Small intestine (tissue), 7 donors: ENCODE data around the gene ZNF106. TPM values are rescaled to one million over a fixed set of nuclear protein-coding genes. Genes with fewer than 3 reads are reported as not detected.

Experiments
- DNase-seq, 2 donors: peaks; one replicate each; pipeline versions ENCODE4 v3.0.0 to v3.0.0-alpha.2; 2013
- FAIRE-seq: peaks from 2 replicates; lab custom pipeline; 2012; peaks lifted over from hg19 to GRCh38; lab: Jason Lieb, UNC
- H3K27ac ChIP-seq, 3 donors: one replicate each; pipeline ENCODE4 v1.5.1; 2013; ENCODE audit warnings: low read length in 2 of 3, mild to moderate bottlenecking in 2 of 3, control low read depth in 1 of 3, inconsistent platforms in 1 of 3, low read depth in 1 of 3, moderate library complexity in 1 of 3
- H3K27me3 ChIP-seq, 3 donors: one replicate each; pipeline ENCODE4 v1.6.1; 2013; ENCODE audit warnings: low read length in 3 of 3, inconsistent platforms in 1 of 3; ENCODE audit not compliant: control insufficient read depth in 3 of 3, insufficient read depth in 3 of 3
- H3K36me3 ChIP-seq, 3 donors: one replicate each; pipeline ENCODE4 v1.6.1; 2013; ENCODE audit warnings: low read length in 3 of 3, inconsistent platforms in 1 of 3, low read depth in 1 of 3, mild to moderate bottlenecking in 1 of 3, moderate library complexity in 1 of 3; ENCODE audit not compliant: control insufficient read depth in 3 of 3, insufficient read depth in 2 of 3
- H3K4me1 ChIP-seq, 3 donors: one replicate each; pipeline ENCODE4 v1.6.1; 2013; ENCODE audit warnings: low read length in 2 of 3, inconsistent platforms in 1 of 3, low read depth in 1 of 3, mild to moderate bottlenecking in 1 of 3, moderate library complexity in 1 of 3; ENCODE audit not compliant: control insufficient read depth in 3 of 3, insufficient read depth in 2 of 3
- H3K4me3 ChIP-seq, 3 donors: one replicate each; pipeline ENCODE4 v1.5.1; 2013; ENCODE audit warnings: low read length in 3 of 3, control low read depth in 1 of 3, inconsistent platforms in 1 of 3, low read depth in 1 of 3, mild to moderate bottlenecking in 1 of 3, moderate library complexity in 1 of 3
- H3K9me3 ChIP-seq, 2 donors: one replicate each; pipeline ENCODE4 v1.6.1; 2013; ENCODE audit warnings: low read depth in 1 of 2, low read length in 1 of 2; ENCODE audit not compliant: control insufficient read depth in 2 of 2, insufficient read depth in 1 of 2
- WGBS, 3 donors: extraction: QIAGEN DNeasy Blood & Tissue Kit; methylation state at CpG; one replicate each; pipeline ENCODE4 v1.1.7; 2013; 5-methylcytosine and 5-hydroxymethylcytosine counted together
- polyA plus RNA-seq, 4 donors: library from polyadenylated mRNA; stranded (reverse) in 3 of 4; unstranded in 1 of 4; fragments of 200-250 nt in 3 of 4; fragments of 120-200 nt in 1 of 4; gene quantifications; one replicate each; pipeline versions ENCODE4 v1.2.1 to v1.2.3, GENCODE V29; 2013
- donor health status: healthy with polysubstance abuse.
- donor health status: control.
- donor health status: control.
- donor health status: Bipolar disorder and iron deficiency.
- donor health status: healthy.

ZNF106 gene
- polyA plus RNA-seq, 4 donors: 8.3 to 29.4 (median 13.5) TPM

- Histone ChIP-seq H3K27me3 (no peaks in the 10 kb centered on the region), H3K9me3 (no peaks in the 10 kb centered on the region), H3K36me3 (peaks cover 21 to 46% (median 22%) of the 10 kb centered on the region in 3 donors), H3K4me3 (no peak overlapping the region), H3K4me1 (no peaks in the 10 kb centered on the region), H3K27ac (no peak overlapping the region)
- WGBS, 3 donors: 94 to 98% (median 97%) methylated on average over 6 of the region's 6 CpGs
- no peak for DNase-seq
- FAIRE-seq: no peak
Observed at GRCh38 chr15:42448281-42448680, 42.7 kb downstream of the ZNF106 start.

GRCh38 chr15:42447599-42447998, 43.3 kb downstream of the ZNF106 start:
- no peaks in the 10 kb centered on the region for H3K27me3 ChIP-seq
- DNase-seq (no peak), FAIRE-seq (no peak)
- no peaks in the 10 kb centered on the region for H3K4me1 ChIP-seq
- 96 to 97% (median 97%) methylated on average over 2 of the region's 2 CpGs for WGBS, 3 donors
- H3K9me3 ChIP-seq: no peaks in the 10 kb centered on the region
- no peak overlapping the region for H3K27ac ChIP-seq
- peaks cover 21 to 51% (median 23%) of the 10 kb centered on the region in 3 donors for H3K36me3 ChIP-seq
- H3K4me3 ChIP-seq: no peak overlapping the region

- no peak for DNase-seq
- FAIRE-seq: no peak
- Histone ChIP-seq H3K4me1 (no peaks in the 10 kb centered on the region), H3K27ac (no peak overlapping the region), H3K4me3 (no peak overlapping the region), H3K27me3 (no peaks in the 10 kb centered on the region), H3K9me3 (no peaks in the 10 kb centered on the region), H3K36me3 (peaks cover 11 to 47% (median 17%) of the 10 kb centered on the region in 3 donors)
Observed at GRCh38 chr15:42445551-42445950, 45.4 kb downstream of the ZNF106 start.

GRCh38 chr15:42444415-42445063, 46.4 kb downstream of the ZNF106 start:
- H3K36me3 ChIP-seq: peaks cover 11 to 42% (median 19%) of the 10 kb centered on the region in 3 donors
- no peak for FAIRE-seq
- no peaks in the 10 kb centered on the region for H3K27me3 ChIP-seq
- DNase-seq: no peak
- H3K4me1 ChIP-seq: no peaks in the 10 kb centered on the region
- H3K9me3 ChIP-seq: no peaks in the 10 kb centered on the region
- H3K4me3 ChIP-seq: no peak overlapping the region
- WGBS, 3 donors: 86 to 94% (median 91%) methylated on average over 5 of the region's 5 CpGs
- no peak overlapping the region for H3K27ac ChIP-seq

GRCh38 chr15:42427429-42428223, 63.3 kb downstream of the ZNF106 start:
- peaks cover 13 to 53% (median 23%) of the 10 kb centered on the region in 3 donors for H3K36me3 ChIP-seq
- H3K4me3 ChIP-seq: no peak overlapping the region
- no peaks in the 10 kb centered on the region for H3K9me3 ChIP-seq
- no peaks in the 10 kb centered on the region for H3K27me3 ChIP-seq
- WGBS, 3 donors: 89 to 95% (median 93%) methylated on average over 7 of the region's 7 CpGs
- no peak for FAIRE-seq
- no peak for DNase-seq
- H3K27ac ChIP-seq: no peak overlapping the region
- no peaks in the 10 kb centered on the region for H3K4me1 ChIP-seq

- no peak for FAIRE-seq
- peaks cover 10 to 44% (median 25%) of the 10 kb centered on the region in 3 donors for H3K36me3 ChIP-seq
Observed at GRCh38 chr15:42421376-42421775, 69.6 kb downstream of the ZNF106 start.

GRCh38 chr15:42419369-42419768, 71.6 kb downstream of the ZNF106 start:
- no peak overlapping the region for H3K27ac ChIP-seq
- H3K4me3 ChIP-seq: no peak overlapping the region
- no peaks in the 10 kb centered on the region for H3K27me3 ChIP-seq
- 92 to 97% (median 93%) methylated on average over 7 of the region's 7 CpGs for WGBS, 3 donors
- DNase-seq: no peak
- peaks cover 8 to 46% (median 22%) of the 10 kb centered on the region in 3 donors for H3K36me3 ChIP-seq
- no peak for FAIRE-seq
- no peaks in the 10 kb centered on the region for H3K9me3 ChIP-seq
- no peaks in the 10 kb centered on the region for H3K4me1 ChIP-seq

More at GRCh38 chr15:42421376-42421775, 69.6 kb downstream of the ZNF106 start:
- Histone ChIP-seq H3K27ac (no peak overlapping the region), H3K4me3 (no peak overlapping the region), H3K4me1 (no peaks in the 10 kb centered on the region), H3K27me3 (no peaks in the 10 kb centered on the region), H3K9me3 (no peaks in the 10 kb centered on the region)
- WGBS, 3 donors: 96 to 100% (median 98%) methylated on average over 2 of the region's 2 CpGs
- no peak for DNase-seq

GRCh38 chr15:42413920-42414319, 77.0 kb downstream of the ZNF106 start:
- Histone ChIP-seq H3K27me3 (no peaks in the 10 kb centered on the region), H3K36me3 (peaks cover 7 to 60% (median 13%) of the 10 kb centered on the region in 3 donors), H3K9me3 (no peaks in the 10 kb centered on the region), H3K4me1 (no peaks in the 10 kb centered on the region), H3K4me3 (no peak overlapping the region), H3K27ac (no peak overlapping the region)
- whole genome bisulfite sequencing, 3 donors: 73 to 80% (median 73%) methylated on average over 2 of the region's 2 CpGs
- FAIRE-seq (no peak), DNase-seq (no peak)
